ENCODE results near the gene INF2. TPM values are rescaled to one million over a fixed set of nuclear protein-coding genes. Genes with fewer than 3 reads are reported as not detected.

The INF2 gene
- total and polyA plus RNA-seq, 5 donors from 2014 or later = 4.2 to 74.3 (median 7.9) TPM

DNA sequence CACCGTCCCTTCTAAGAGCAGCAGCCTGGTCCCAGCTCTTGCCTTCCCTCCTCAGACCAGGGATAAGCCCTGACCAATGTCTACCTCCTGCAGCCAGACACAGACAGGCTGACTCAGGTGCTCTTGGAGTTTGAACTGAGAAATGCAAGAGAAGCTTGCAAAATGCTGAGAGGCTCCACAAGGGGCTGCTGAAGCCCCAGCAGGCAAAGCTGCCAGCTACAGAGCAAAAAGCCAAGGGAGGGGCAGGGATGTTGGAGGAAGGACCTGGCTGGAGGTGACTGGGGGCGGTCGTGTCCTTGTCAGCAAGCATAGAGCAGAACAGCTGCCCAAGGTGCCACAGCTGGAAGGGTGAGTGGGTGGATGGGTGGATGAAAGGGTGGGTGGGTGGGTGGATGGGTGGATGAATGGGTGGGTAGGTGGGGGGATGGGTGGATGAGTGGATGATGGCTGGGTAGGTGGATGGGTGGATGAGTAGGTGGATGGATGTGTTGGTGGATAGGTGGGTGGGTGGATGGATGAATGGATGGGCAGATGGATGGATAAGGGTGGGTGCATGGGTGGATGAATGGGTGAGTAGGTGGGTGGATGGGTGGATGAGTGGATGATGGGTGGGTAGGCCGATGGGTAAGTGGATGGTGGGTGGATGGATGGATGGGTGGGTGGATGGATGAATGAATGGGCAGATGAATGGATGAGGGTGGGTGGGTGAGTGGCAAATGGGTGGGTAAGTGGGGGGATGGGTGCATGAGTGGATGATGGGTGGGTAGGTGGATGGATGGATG, 4.0 kb upstream of the INF2 start:
- H3K36me3 Mint-ChIP-seq = no peaks in the 10 kb centered on the region
- peak overlapping the region; percentile 66 to 83 (median 74) for H3K27ac Mint-ChIP-seq
- H3K9me3 Mint-ChIP-seq = no peaks in the 10 kb centered on the region
- no peaks in the 10 kb centered on the region for H3K27me3 Mint-ChIP-seq
- peak in 1 of 2 donors; percentile 21 for ATAC-seq (ENCODE audit: low read depth in 2 of 2)
- no peaks in the 10 kb centered on the region for H3K9me3 ChIP-seq (ENCODE audit: control insufficient read depth in 2 of 2, low read length in 2 of 2)
- no peak overlapping the region for H3K27ac ChIP-seq (ENCODE audit: insufficient read depth, low read length, poor library complexity, severe bottlenecking)
- peaks cover 0 to 49% (median 17%) of the 10 kb centered on the region in 4 donors for H3K4me1 Mint-ChIP-seq
- H3K27me3 ChIP-seq (ENCODE audit: control insufficient read depth, insufficient read depth, low read length) = no peaks in the 10 kb centered on the region
- H3K4me3 ChIP-seq (ENCODE audit: low read depth, low read length) = no peak overlapping the region
- H3K4me3 Mint-ChIP-seq = peak overlapping the region; percentile 61 to 84 (median 71)
- H3K36me3 ChIP-seq (ENCODE audit: control insufficient read depth, insufficient read depth, low read length) = no peaks in the 10 kb centered on the region
- H3K4me1 ChIP-seq (ENCODE audit: control insufficient read depth, insufficient read depth, low read length, poor library complexity, severe bottlenecking) = peaks cover 44% of the 10 kb centered on the region
- DNase-seq = peak in 1 of 3 donors; percentile 54

DNA sequence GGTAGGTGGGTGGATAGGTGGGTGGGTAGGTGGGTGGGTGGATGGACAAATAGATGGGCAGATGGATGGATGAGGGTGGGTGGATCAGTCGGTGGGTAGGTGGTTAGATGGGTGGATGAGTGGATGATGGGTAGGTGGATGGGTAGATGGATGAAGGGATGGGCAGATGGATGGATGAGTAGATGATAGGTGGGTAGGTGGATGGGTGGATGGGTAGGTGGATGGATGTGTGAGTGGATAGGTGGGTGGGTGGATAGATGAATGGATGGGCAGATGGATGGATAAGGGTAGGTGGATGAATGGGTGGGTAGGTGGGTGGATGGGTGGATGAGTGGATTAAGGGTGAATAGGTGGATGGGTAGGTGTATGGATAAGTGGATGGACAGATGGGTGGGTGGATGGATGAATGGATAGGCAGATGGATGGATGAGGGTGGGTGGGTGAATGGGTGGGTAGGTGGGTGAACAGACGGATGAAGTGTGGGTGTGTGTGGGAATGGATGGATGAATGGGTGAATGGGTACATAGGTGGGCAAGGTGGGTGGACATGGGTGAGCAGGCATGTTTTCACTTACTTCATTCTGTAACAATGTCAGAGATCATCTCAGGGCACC, 3.3 kb upstream of the INF2 start:
- H3K9me3 ChIP-seq (ENCODE audit: control insufficient read depth in 2 of 2, low read length in 2 of 2) = no peaks in the 10 kb centered on the region
- Mint-ChIP-seq H3K27me3 (no peaks in the 10 kb centered on the region), H3K27ac (peak overlapping the region in 1 of 3 donors; percentile 15), H3K4me3 (peak overlapping the region in 3 of 4 donors; percentile 13 to 63 (median 61)), H3K36me3 (no peaks in the 10 kb centered on the region), H3K9me3 (no peaks in the 10 kb centered on the region), H3K4me1 (peaks cover 0 to 55% (median 18%) of the 10 kb centered on the region in 4 donors)
- no peaks in the 10 kb centered on the region for H3K27me3 ChIP-seq (ENCODE audit: control insufficient read depth, insufficient read depth, low read length)
- ATAC-seq (ENCODE audit: low read depth in 2 of 2) = no peak
- peak overlapping the region; percentile 35 for H3K27ac ChIP-seq (ENCODE audit: insufficient read depth, low read length, poor library complexity, severe bottlenecking)
- no peaks in the 10 kb centered on the region for H3K36me3 ChIP-seq (ENCODE audit: control insufficient read depth, insufficient read depth, low read length)
- H3K4me1 ChIP-seq (ENCODE audit: control insufficient read depth, insufficient read depth, low read length, poor library complexity, severe bottlenecking) = peaks cover 51% of the 10 kb centered on the region
- no peak for DNase-seq
- H3K4me3 ChIP-seq (ENCODE audit: low read depth, low read length) = no peak overlapping the region

DNA sequence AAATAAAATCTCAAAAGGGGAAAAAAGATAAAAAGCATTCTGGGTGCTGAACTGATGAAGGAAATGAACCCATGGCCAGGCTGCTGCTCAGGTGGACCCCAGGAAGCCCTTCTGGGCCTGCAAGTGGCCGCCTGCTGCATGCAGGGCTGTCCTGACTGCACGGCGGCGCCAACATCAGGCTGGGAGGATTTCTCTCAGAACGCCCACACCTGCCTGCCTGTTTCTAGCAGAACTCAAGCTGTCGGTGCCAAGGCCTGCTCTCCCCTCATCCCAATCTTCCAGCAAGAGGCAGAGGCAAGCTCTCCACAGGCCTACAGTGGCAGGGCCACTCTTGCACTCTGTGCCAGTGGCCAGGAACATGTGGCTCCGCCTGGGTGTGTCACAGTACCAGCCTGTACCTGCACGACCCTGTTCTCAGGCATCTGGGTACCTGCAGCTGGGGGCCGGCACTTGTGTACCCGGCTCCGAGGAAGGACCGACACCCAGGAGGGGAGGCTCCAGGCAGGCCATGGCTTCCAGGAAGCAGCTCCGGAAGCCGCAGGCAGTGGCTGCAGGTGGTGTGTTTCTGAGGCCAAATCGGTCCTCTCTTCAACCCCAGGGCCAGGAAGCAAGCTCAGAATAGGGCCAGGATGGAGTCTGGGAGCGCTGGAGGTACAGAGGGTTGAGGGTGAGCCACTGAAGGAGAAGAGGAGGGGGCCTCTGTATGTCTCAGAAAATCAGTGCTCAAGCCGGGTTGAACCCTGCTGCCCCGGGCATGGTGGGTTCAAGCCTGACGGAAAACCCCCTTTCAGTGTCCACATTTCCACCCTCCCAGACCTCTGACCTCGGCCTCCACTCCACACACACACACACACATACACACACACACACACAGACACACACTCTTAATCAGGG, 2.5 kb upstream of the INF2 start:
- peak in 1 of 3 donors; percentile 69 for DNase-seq
- Mint-ChIP-seq H3K27me3 (no peaks in the 10 kb centered on the region), H3K36me3 (no peaks in the 10 kb centered on the region), H3K27ac (peak overlapping the region in 2 of 3 donors; percentile 83 to 91), H3K4me1 (peaks cover 0 to 60% (median 19%) of the 10 kb centered on the region in 4 donors), H3K9me3 (no peaks in the 10 kb centered on the region), H3K4me3 (peak overlapping the region; percentile 43 to 71 (median 62))
- Histone ChIP-seq H3K4me1 (ENCODE audit: control insufficient read depth, insufficient read depth, low read length, poor library complexity, severe bottlenecking) (peaks cover 59% of the 10 kb centered on the region), H3K4me3 (ENCODE audit: low read depth, low read length) (no peak overlapping the region), H3K36me3 (ENCODE audit: control insufficient read depth, insufficient read depth, low read length) (no peaks in the 10 kb centered on the region), H3K27ac (ENCODE audit: insufficient read depth, low read length, poor library complexity, severe bottlenecking) (peak overlapping the region; percentile 35), H3K9me3 (ENCODE audit: control insufficient read depth in 2 of 2, low read length in 2 of 2) (no peaks in the 10 kb centered on the region), H3K27me3 (ENCODE audit: control insufficient read depth, insufficient read depth, low read length) (no peaks in the 10 kb centered on the region)
- ATAC-seq (ENCODE audit: low read depth in 2 of 2) = peak in 1 of 2 donors; percentile 29

- DNase-seq (no peak), ATAC-seq (ENCODE audit: low read depth in 2 of 2) (no peak)
- peaks cover 0 to 66% (median 19%) of the 10 kb centered on the region in 4 donors for H3K4me1 Mint-ChIP-seq
- H3K27me3 Mint-ChIP-seq = no peaks in the 10 kb centered on the region
- H3K27ac ChIP-seq (ENCODE audit: insufficient read depth, low read length, poor library complexity, severe bottlenecking) = peak overlapping the region; percentile 35
- H3K4me1 ChIP-seq (ENCODE audit: control insufficient read depth, insufficient read depth, low read length, poor library complexity, severe bottlenecking) = peaks cover 68% of the 10 kb centered on the region
- H3K27ac Mint-ChIP-seq = peak overlapping the region in 2 of 3 donors; percentile 83 to 91
- H3K36me3 ChIP-seq (ENCODE audit: control insufficient read depth, insufficient read depth, low read length) = no peaks in the 10 kb centered on the region
- H3K9me3 Mint-ChIP-seq = no peaks in the 10 kb centered on the region
- H3K36me3 Mint-ChIP-seq = no peaks in the 10 kb centered on the region
- no peaks in the 10 kb centered on the region for H3K9me3 ChIP-seq (ENCODE audit: control insufficient read depth in 2 of 2, low read length in 2 of 2)
- no peak overlapping the region for H3K4me3 ChIP-seq (ENCODE audit: low read depth, low read length)
- peak overlapping the region; percentile 58 to 90 (median 70) for H3K4me3 Mint-ChIP-seq
- no peaks in the 10 kb centered on the region for H3K27me3 ChIP-seq (ENCODE audit: control insufficient read depth, insufficient read depth, low read length)
Observed at GRCh38 chr14:104687601-104688504, 1.6 kb upstream of the INF2 start.

DNA sequence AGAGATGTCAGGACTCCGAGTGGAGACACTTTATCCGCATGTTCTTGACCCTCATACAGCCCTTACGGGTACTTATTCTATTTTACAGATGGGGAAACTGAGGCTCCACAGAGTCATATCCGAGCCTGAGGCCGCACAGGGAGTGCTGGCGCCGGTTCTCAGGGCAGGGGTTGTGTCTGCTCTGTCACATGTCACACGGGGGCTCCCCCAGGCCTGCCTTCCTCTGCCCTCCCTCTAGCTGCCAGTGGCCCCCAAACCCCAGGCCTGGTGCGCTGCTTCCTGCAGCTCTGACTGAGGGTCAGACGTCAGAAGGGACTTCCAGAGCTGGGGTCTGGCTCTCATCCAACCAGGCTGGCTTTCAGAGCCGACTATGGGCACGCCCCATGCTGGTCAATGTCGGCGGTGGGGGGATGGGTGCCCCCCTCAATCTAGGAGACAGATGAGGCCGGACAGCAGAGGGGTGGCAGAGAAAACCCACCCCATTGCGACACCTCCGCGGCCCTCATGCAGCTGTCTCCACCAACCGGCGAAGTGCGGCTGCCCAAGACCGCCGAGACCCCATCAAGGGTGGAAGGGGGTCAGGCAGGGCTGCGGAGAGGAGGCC, 811 bp upstream of the INF2 start:
- no peaks in the 10 kb centered on the region for H3K36me3 Mint-ChIP-seq
- no peaks in the 10 kb centered on the region for H3K9me3 ChIP-seq (ENCODE audit: control insufficient read depth in 2 of 2, low read length in 2 of 2)
- no peak for DNase-seq
- no peaks in the 10 kb centered on the region for H3K27me3 Mint-ChIP-seq
- H3K4me3 Mint-ChIP-seq = peak overlapping the region; percentile 22 to 90 (median 73)
- no peak for ATAC-seq (ENCODE audit: low read depth in 2 of 2)
- H3K4me3 ChIP-seq (ENCODE audit: low read depth, low read length) = no peak overlapping the region
- H3K27ac ChIP-seq (ENCODE audit: insufficient read depth, low read length, poor library complexity, severe bottlenecking) = peak overlapping the region; percentile 61
- H3K36me3 ChIP-seq (ENCODE audit: control insufficient read depth, insufficient read depth, low read length) = no peaks in the 10 kb centered on the region
- H3K27me3 ChIP-seq (ENCODE audit: control insufficient read depth, insufficient read depth, low read length) = no peaks in the 10 kb centered on the region
- H3K9me3 Mint-ChIP-seq = no peaks in the 10 kb centered on the region
- peaks cover 0 to 70% (median 19%) of the 10 kb centered on the region in 4 donors for H3K4me1 Mint-ChIP-seq
- peaks cover 76% of the 10 kb centered on the region for H3K4me1 ChIP-seq (ENCODE audit: control insufficient read depth, insufficient read depth, low read length, poor library complexity, severe bottlenecking)
- peak overlapping the region in 1 of 3 donors; percentile 71 for H3K27ac Mint-ChIP-seq

- Mint-ChIP-seq H3K4me1 (peaks cover 0 to 73% (median 19%) of the 10 kb centered on the region in 4 donors), H3K4me3 (peak overlapping the region; percentile 63 to 87 (median 85)), H3K27ac (peak overlapping the region in 2 of 3 donors; percentile 15 to 31), H3K36me3 (no peaks in the 10 kb centered on the region), H3K27me3 (no peaks in the 10 kb centered on the region), H3K9me3 (no peaks in the 10 kb centered on the region)
- H3K36me3 ChIP-seq (ENCODE audit: control insufficient read depth, insufficient read depth, low read length) = no peaks in the 10 kb centered on the region
- no peaks in the 10 kb centered on the region for H3K9me3 ChIP-seq (ENCODE audit: control insufficient read depth in 2 of 2, low read length in 2 of 2)
- peak overlapping the region; percentile 42 for H3K4me3 ChIP-seq (ENCODE audit: low read depth, low read length)
- peak overlapping the region; percentile 57 for H3K27ac ChIP-seq (ENCODE audit: insufficient read depth, low read length, poor library complexity, severe bottlenecking)
- H3K4me1 ChIP-seq (ENCODE audit: control insufficient read depth, insufficient read depth, low read length, poor library complexity, severe bottlenecking) = peaks cover 84% of the 10 kb centered on the region
- ATAC-seq (ENCODE audit: low read depth in 2 of 2) = peak in 1 of 2 donors; percentile 7
- H3K27me3 ChIP-seq (ENCODE audit: control insufficient read depth, insufficient read depth, low read length) = no peaks in the 10 kb centered on the region
- no peak for DNase-seq
Observed at GRCh38 chr14:104689881-104690711, 678 bp downstream of the INF2 start.

Measured in CD4-positive, CD25-positive, alpha-beta regulatory T cell (primary cell).